Esophagus muscularis mucosa (tissue), 4 donors: ENCODE measurements around the gene CMTM4. TPM values are rescaled to one million over a fixed set of nuclear protein-coding genes. Genes with fewer than 3 reads are reported as not detected.

ENCODE experiments used
- DNase-seq: peaks from one replicate; pipeline ENCODE4 v3.0.0-alpha.2; 2017; ENCODE audit errors: extremely low spot score
- H3K27ac ChIP-seq, 4 donors: fragments of 200-600 bp; sonication (generic); replicated peaks in 1 of 4; 1 replicate in 3 of 4; 2 replicates in 1 of 4; pipeline ENCODE4 v1.5.1; 2016 to 2019; ENCODE audit warnings: mild to moderate bottlenecking in 1 of 4
- H3K27me3 ChIP-seq, 4 donors: fragments of 200-600 bp; sonication (generic); one replicate each; pipeline versions ENCODE4 v1.5.1 to v1.6.0; 2016 to 2019
- H3K36me3 ChIP-seq, 4 donors: fragments of 200-600 bp; sonication (generic); one replicate each; pipeline ENCODE4 v1.5.1; 2016 to 2019
- H3K4me1 ChIP-seq, 4 donors: fragments of 200-600 bp; sonication (generic); one replicate each; pipeline ENCODE4 v1.5.1; 2016 to 2019
- H3K4me3 ChIP-seq, 4 donors: fragments of 200-600 bp; sonication (generic); 1 replicate in 2 of 4; 2 replicates in 2 of 4; pipeline ENCODE4 v1.5.1; 2016 to 2019; ENCODE audit warnings: mild to moderate bottlenecking in 4 of 4, moderate library complexity in 1 of 4
- H3K9me3 ChIP-seq, 4 donors: fragments of 200-600 bp; sonication (generic); 1 replicate in 3 of 4; 2 replicates in 1 of 4; pipeline ENCODE4 v1.5.1; 2016 to 2019
- CTCF ChIP-seq, 3 experiments: fragments of 200-600 bp in 2 of 3; fragments of 450-650 bp in 1 of 3; sonication (generic) in 2 of 3; IDR thresholded peaks; one replicate each; pipeline ENCODE4 v1.5.1; 2017 to 2019; ENCODE audit warnings: antibody characterized with exemption in 3 of 3, mild to moderate bottlenecking in 2 of 3, moderate library complexity in 1 of 3
- EP300 ChIP-seq: sonication (generic); formaldehyde crosslinking; IDR thresholded peaks from one replicate; pipeline ENCODE4 v1.6.1; 2017; ENCODE audit warnings: antibody characterized with exemption
- POLR2A ChIP-seq: fragments of 450-650 bp; IDR thresholded peaks from one replicate; pipeline ENCODE4 v1.6.1; 2017; ENCODE audit warnings: antibody characterized with exemption, moderate library complexity, mild to moderate bottlenecking, low read depth
- POLR2AphosphoS5 ChIP-seq, 2 donors: sonication (generic); formaldehyde crosslinking; IDR thresholded peaks; one replicate each; pipeline ENCODE4 v1.6.1; 2017; ENCODE audit warnings: antibody characterized with exemption in 2 of 2
- WGBS: methylation state at CpG from one replicate; pipeline ENCODE4 v1.1.5; 2018; 5-methylcytosine and 5-hydroxymethylcytosine counted together
- intact Hi-C: fragments of 100-400 bp; cut with DNase I; formaldehyde crosslinking; loops from one replicate; pipeline ENCODE4 v1.15.1; 2023
- small RNA-seq, 3 donors: library from RNA; depleted of rRNA; stranded (forward); fragments of <200 nt; gene quantifications; one replicate each; pipeline ENCODE3, GENCODE V24; 2016
- total RNA-seq, 4 donors: library from RNA; depleted of rRNA; stranded (reverse); fragments of >200 nt; gene quantifications; one replicate each; pipeline versions ENCODE4 v1.1.0 to v1.2.1, GENCODE V29; 2016

Gene CMTM4
- total RNA-seq, 4 donors from 2014 or later: 9.8 to 19.8 (median 15.0) TPM

DNA sequence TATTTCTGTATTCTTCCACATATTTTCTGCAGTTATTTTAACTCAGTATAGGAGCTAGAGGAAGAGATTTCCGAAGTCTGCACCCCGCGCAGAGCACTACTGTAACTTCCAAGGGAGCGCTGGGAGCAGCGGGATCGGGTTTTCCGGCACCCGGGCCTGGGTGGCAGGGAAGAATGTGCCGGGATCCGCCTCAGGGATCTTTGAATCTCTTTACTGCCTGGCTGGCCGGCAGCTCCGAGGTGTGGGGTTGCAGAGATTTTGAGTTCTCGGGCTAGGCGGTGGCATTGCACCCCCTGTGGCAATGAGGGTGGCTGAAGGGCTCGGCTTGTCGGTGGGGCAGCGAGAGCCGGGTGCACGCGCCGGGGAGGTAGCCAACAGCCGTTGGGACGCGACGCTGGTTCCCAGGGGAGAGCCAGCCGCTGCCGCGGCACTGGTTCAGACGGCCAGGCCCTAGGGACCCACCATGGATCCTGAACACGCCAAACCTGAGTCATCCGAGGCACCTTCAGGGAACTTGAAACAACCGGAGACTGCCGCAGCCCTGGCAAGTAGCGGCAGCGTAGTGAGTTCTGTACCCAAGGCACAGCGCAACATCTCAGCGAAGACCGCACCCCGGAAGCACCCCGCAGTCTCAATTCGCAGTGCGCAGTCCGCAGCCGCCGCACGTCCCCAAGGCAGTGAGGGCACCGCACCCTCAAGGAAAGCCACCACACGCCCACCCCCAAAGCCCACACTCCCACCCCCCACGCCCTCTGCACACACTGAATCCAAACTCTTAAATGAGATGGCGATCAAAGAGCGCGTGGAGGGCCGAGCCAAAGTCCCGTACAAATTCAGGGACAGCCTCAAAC is 130.3 kb downstream of the CMTM4 start, which contains the start of gene CMTM1:
CMTM1 (plus strand) TSS at position 389 of the 851 bp plus-strand sequence; CDS start at position 464, 75 bp downstream.
- intact Hi-C loops: no loop called here
- Histone ChIP-seq H3K36me3 (peaks cover 11 to 29% (median 17%) of the 10 kb centered on the region in 4 donors), H3K4me1 (peaks cover 0 to 17% (median 10%) of the 10 kb centered on the region in 4 donors), H3K27me3 (no peaks in the 10 kb centered on the region), H3K27ac (no peak within 1 kb of the TSS), H3K4me3 (no peak within 1 kb of the TSS), H3K9me3 (no peaks in the 10 kb centered on the region)
- TF ChIP-seq POLR2AphosphoS5 (IDR thresholded peaks at IDR 0.05) (no peak), POLR2A (no peak), CTCF (IDR thresholded peaks at IDR 0.05) (no peak), EP300 (no peak)
- no peak for DNase-seq
- 92% methylated on average over 42 of the region's 54 CpGs for WGBS

Small RNA genes within 50 kb of the gene (small RNA-seq; reads per million reads assigned to genes)
- gene CKLF-CMTM1: 0 reads per million in 3 donors

Other genes starting within 250 kb of the CMTM4 start
- 10 to 100 TPM; 26.3 to 35.2 (median 30.0) TPM for gene TK2, start 146.6 kb downstream of the CMTM4 start, total RNA-seq
- gene CKLF, start 144.2 kb downstream of the CMTM4 start, total RNA-seq: 10 to 100 TPM; 18.1 to 28.2 (median 24.2) TPM
- 1 to 10 TPM in 3 of 4 donors, not detected in 1; 1.4 to 2.0 (median 1.7) TPM for gene CMTM1, start 130.3 kb downstream of the CMTM4 start, total RNA-seq
- gene CMTM2, start 117.3 kb downstream of the CMTM4 start, total RNA-seq: 1 to 10 TPM in 1 of 4 donors, not detected in 3; 1.8 TPM
- gene CMTM3, start 92.0 kb downstream of the CMTM4 start, total RNA-seq: 10 to 100 TPM; 13.7 to 24.5 (median 17.3) TPM
- 100 to 1,000 TPM; 167 to 203 (median 186) TPM for gene DYNC1LI2, start 54.9 kb upstream of the CMTM4 start, total RNA-seq
- not detected for gene TERB1, start 104.8 kb upstream of the CMTM4 start, total RNA-seq
- gene NAE1, start 134.2 kb upstream of the CMTM4 start, total RNA-seq: 10 to 100 TPM; 32.7 to 50.7 (median 42.4) TPM
- under 1 TPM in 1 of 4 donors, not detected in 3; 0.33 TPM for gene CA7, start 147.7 kb upstream of the CMTM4 start, total RNA-seq
- gene PDP2, start 183.8 kb upstream of the CMTM4 start, total RNA-seq: 1 to 10 TPM; 5.5 to 9.3 (median 7.6) TPM
- under 1 TPM in 1 of 4 donors, not detected in 3; 0.52 TPM for gene CDH16, start 222.1 kb upstream of the CMTM4 start, total RNA-seq
- gene RRAD, start 228.8 kb upstream of the CMTM4 start, total RNA-seq: 10 to 100 TPM; 36.4 to 64.9 (median 55.4) TPM
- 100 to 1,000 TPM in 1 of 4 donors, 10 to 100 TPM in 3; 83.1 to 101 (median 95.5) TPM for gene CIAO2B, start 237.7 kb upstream of the CMTM4 start, total RNA-seq
- 10 to 100 TPM; 22.0 to 29.7 (median 26.8) TPM for gene CES2, start 238.8 kb upstream of the CMTM4 start, total RNA-seq